Activated CD8-positive, alpha-beta T cell treated with anti-CD3 and anti-CD28 coated beads for 36 hours (primary cell): ENCODE data around the gene DCAF10. TPM values are rescaled to one million over a fixed set of nuclear protein-coding genes. Genes with fewer than 3 reads are reported as not detected.
"Not testable (repeated sequence)": the region's sequence is repeated elsewhere in the genome, so short reads cannot be mapped to it uniquely, and the experiment has no call there.

Experiments used
- ATAC-seq: fragments of 200-7000 bp; cut with Tn5 transposase; one replicate; pipeline ENCODE4 v1.10.0; 2021; ENCODE audit warnings: mild to moderate bottlenecking, moderate library complexity
- CTCF ChIA-PET: fragments of 350-600 bp; sonication (Branson Sonifier 250); formaldehyde crosslinking; loops from one replicate; lab custom pipeline; 2021; ENCODE audit warnings: antibody characterized with exemption; lab: Charles Lee
- POLR2A ChIA-PET: fragments of 350-600 bp; sonication (Branson Sonifier 250); formaldehyde crosslinking; loops from one replicate; lab custom pipeline; 2021; ENCODE audit warnings: antibody characterized with exemption; lab: Charles Lee
- DNase-seq: peaks from one replicate; pipeline ENCODE4 v3.0.0-alpha.2; 2020
- H3K27ac Mint-ChIP-seq: one replicate; pipeline ENCODE4 v1.8.0; 2021; ENCODE audit warnings: mild to moderate bottlenecking, mixed read lengths
- H3K27me3 Mint-ChIP-seq: one replicate; pipeline ENCODE4 v1.8.0; 2021; ENCODE audit warnings: mixed read lengths
- H3K36me3 Mint-ChIP-seq: one replicate; pipeline ENCODE4 v1.8.0; 2021; ENCODE audit warnings: low read depth, mixed read lengths
- H3K4me1 Mint-ChIP-seq: one replicate; pipeline ENCODE4 v1.8.0; 2021; ENCODE audit warnings: low read depth, mixed read lengths
- H3K4me3 Mint-ChIP-seq: one replicate; pipeline ENCODE4 v1.8.0; 2021; ENCODE audit warnings: mild to moderate bottlenecking, moderate library complexity, mixed read lengths
- H3K9me3 Mint-ChIP-seq: one replicate; pipeline ENCODE4 v1.8.0; 2021; ENCODE audit warnings: mixed read lengths
- intact Hi-C: fragments of 100-400 bp; cut with micrococcal nuclease; formaldehyde crosslinking; loops from one replicate; pipeline ENCODE4 v1.10.0; 2022
- total RNA-seq, 2 experiments: library from RNA; stranded (reverse); gene quantifications; one replicate each; pipeline ENCODE4 v1.2.3, GENCODE V29; 2021
- TF ChIP-seq, protein P1 (sequence below): fragments of 200-600 bp; IDR thresholded peaks from one replicate; pipeline ENCODE4 v1.8.0; 2022; ENCODE audit warnings: antibody characterized with exemption, mild to moderate bottlenecking

Gene DCAF10
- total RNA-seq, 2 experiments from 2014 or later: 14.7 to 15.2 TPM

DNA sequence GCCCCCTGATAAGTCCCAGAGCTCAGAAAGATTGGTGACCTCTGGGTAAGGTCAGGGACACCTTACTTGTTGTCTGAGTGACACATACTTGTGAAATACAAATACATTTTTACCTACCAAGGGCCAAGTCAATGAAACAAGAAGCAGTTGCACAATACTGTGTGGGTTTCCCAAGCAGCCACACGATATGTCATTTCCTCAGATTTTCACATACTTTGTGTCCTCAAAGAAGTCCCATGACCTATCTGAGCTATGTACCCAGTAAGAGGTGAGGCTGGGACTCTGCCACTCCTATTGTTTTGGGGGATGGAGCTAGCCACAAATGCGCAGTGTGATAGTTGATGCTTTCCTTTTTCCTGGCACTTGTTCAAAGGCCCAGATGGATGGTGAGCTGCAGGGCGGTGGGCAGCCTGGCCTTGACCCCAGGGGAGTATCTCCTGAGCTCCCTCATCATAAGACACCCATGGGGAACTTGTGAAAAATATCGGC, 108.1 kb downstream of the DCAF10 start:
- Mint-ChIP-seq H3K4me1 (peaks cover 7% of the 10 kb centered on the region), H3K36me3 (no peaks in the 10 kb centered on the region), H3K9me3 (no peaks in the 10 kb centered on the region), H3K4me3 (no peak overlapping the region), H3K27me3 (no peaks in the 10 kb centered on the region), H3K27ac (no peak overlapping the region)
- DNase-seq (no peak), ATAC-seq (no peak)
- TF ChIP-seq, protein P1, sequence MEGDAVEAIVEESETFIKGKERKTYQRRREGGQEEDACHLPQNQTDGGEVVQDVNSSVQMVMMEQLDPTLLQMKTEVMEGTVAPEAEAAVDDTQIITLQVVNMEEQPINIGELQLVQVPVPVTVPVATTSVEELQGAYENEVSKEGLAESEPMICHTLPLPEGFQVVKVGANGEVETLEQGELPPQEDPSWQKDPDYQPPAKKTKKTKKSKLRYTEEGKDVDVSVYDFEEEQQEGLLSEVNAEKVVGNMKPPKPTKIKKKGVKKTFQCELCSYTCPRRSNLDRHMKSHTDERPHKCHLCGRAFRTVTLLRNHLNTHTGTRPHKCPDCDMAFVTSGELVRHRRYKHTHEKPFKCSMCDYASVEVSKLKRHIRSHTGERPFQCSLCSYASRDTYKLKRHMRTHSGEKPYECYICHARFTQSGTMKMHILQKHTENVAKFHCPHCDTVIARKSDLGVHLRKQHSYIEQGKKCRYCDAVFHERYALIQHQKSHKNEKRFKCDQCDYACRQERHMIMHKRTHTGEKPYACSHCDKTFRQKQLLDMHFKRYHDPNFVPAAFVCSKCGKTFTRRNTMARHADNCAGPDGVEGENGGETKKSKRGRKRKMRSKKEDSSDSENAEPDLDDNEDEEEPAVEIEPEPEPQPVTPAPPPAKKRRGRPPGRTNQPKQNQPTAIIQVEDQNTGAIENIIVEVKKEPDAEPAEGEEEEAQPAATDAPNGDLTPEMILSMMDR: no peak
- ChIA-PET CTCF (interaction anchor here (0.7 to 2.0 kb wide), 3 partner anchors 161 to 251 kb away, joined by 3 to 7 read pairs (median 5); no protein-coding TSS in a partner anchor), POLR2A (no interaction called here)
- intact Hi-C loops: no loop called here

DNA sequence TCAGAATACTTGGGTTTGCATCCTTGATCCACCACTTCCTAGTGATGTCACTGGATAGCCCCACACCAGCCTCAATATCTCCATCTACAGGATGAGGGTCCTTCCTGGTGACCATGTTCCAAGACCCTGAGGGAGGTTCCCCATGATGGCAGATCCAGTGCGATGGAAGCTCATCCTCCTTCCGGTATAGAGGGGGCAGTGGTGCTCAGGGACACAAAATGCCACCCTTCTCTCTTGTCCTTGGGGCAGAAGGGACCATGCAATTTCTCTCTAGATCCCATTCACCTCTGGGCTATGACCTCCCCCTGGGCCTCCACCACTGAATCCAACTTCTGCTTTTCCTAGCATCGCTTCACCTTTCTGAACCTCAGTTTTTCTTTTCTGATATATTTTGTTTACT, 108.7 kb downstream of the DCAF10 start:
- DNase-seq (no peak), ATAC-seq (no peak)
- intact Hi-C loops: no loop called here
- TF ChIP-seq, protein P1: no peak
- Mint-ChIP-seq H3K27me3 (no peaks in the 10 kb centered on the region), H3K27ac (no peak overlapping the region), H3K4me3 (no peak overlapping the region), H3K9me3 (no peaks in the 10 kb centered on the region), H3K4me1 (peaks cover 7% of the 10 kb centered on the region), H3K36me3 (no peaks in the 10 kb centered on the region)
- ChIA-PET POLR2A (no interaction called here), CTCF (interaction anchor here (2.0 kb wide), 1 partner anchor 179 kb away, joined by 7 read pairs; no protein-coding TSS in a partner anchor)

DNA sequence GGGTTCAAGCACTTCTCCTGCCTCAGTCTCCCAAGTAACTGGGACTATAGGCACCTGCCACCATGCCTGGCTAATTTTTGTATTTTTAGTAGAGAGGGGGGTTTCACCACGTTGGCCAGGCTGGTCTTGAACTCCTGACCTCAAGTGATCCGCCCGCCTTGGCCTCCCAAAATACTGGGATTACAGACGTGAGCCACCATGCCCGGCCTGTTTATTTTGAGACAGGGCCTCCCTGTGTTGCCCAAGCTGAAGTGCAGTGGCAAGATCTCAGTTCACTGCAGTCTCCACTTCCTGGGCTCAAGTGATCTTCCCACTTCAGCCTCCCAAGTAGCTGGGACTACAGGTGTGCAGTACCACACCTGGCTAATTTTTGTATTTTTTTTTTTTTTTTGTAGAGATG, 109.2 kb downstream of the DCAF10 start:
- CTCF ChIA-PET, H3K36me3 Mint-ChIP-seq, ATAC-seq, POLR2A ChIA-PET, DNase-seq, H3K27me3 Mint-ChIP-seq, H3K4me1 Mint-ChIP-seq, H3K9me3 Mint-ChIP-seq, H3K4me3 Mint-ChIP-seq, H3K27ac Mint-ChIP-seq: not testable (repeated sequence)
- intact Hi-C loops: loop anchor here (5.0 to 10.0 kb wide), 4 partner anchors 115 to 495 kb away; no protein-coding TSS in a partner anchor

DNA sequence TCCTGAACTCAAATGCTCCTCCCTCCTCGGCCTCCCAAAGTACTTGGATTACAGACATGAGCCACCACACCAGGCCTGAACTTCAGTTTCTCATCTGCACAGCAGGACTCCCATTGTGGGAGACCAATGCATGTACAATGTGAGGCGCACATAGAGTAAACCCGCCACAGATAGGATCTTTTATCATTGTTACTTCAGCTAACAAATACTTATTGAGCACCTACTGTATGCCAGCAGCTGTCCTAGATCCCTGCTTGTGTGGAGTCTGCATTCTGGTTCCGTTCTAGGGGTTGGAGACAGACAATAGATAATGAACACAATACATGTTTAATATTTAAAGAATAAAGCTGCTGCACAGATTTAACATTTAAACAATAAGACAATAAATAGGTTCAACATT, 109.7 kb downstream of the DCAF10 start:
- POLR2A ChIA-PET: no interaction called here
- DNase-seq: no peak

DNA sequence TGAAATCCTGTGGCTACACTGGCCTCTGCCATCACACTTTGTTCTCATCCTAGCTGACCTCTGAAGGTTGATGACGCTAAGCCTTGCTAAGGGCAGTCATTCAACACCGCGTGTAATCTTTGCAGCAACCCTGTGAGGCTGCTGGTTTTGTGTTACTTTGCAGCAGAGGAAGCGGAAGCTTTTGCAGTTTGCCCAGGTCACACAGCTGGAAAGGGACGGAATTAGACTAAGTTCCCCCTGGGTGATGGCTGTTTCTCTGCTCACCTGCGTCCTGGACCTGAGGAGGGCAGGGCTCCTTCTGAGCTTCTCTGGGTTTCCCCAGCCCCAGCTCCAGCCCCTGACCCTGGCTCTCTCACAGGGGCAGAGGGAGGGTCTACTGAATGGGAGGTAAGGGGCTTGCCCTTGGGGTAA, 110.7 kb downstream of the DCAF10 start:
- ChIA-PET POLR2A (no interaction called here), CTCF (interaction anchor here (0.9 to 5.6 kb wide), 6 partner anchors 9 to 522 kb away, joined by 3 to 60 read pairs (median 4); no protein-coding TSS in a partner anchor)
- ATAC-seq (no peak), DNase-seq (no peak)
- Mint-ChIP-seq H3K36me3 (no peaks in the 10 kb centered on the region), H3K9me3 (no peaks in the 10 kb centered on the region), H3K4me3 (no peak overlapping the region), H3K27ac (no peak overlapping the region), H3K4me1 (no peaks in the 10 kb centered on the region), H3K27me3 (no peaks in the 10 kb centered on the region)
- intact Hi-C loops: loop anchor here (5.0 to 10.0 kb wide), 4 partner anchors 114 to 494 kb away; no protein-coding TSS in a partner anchor
- TF ChIP-seq, protein P1: no peak

More for the DNA sequence above, 109.7 kb downstream of the DCAF10 start:
- CTCF ChIA-PET: interaction anchor here (1.7 to 4.3 kb wide), 2 partner anchors 8 to 157 kb away, joined by 5 to 21 read pairs; no protein-coding TSS in a partner anchor
- Mint-ChIP-seq H3K4me1 (peaks cover under 1% of the 10 kb centered on the region), H3K27ac (no peak overlapping the region), H3K4me3 (no peak overlapping the region), H3K27me3 (no peaks in the 10 kb centered on the region), H3K9me3 (no peaks in the 10 kb centered on the region), H3K36me3 (no peaks in the 10 kb centered on the region)
- ATAC-seq: no peak
- intact Hi-C loops: loop anchor here (5.0 to 10.0 kb wide), 4 partner anchors 115 to 495 kb away; no protein-coding TSS in a partner anchor
- TF ChIP-seq, protein P1: no peak
